NCI-H226 (cell line): Measurements from ENCODE around the gene PRMT9.

Experiments
- DNase-seq: peaks from one replicate; pipeline ENCODE4 v3.0.0-alpha.2; 2015

The PRMT9 gene

DNA sequence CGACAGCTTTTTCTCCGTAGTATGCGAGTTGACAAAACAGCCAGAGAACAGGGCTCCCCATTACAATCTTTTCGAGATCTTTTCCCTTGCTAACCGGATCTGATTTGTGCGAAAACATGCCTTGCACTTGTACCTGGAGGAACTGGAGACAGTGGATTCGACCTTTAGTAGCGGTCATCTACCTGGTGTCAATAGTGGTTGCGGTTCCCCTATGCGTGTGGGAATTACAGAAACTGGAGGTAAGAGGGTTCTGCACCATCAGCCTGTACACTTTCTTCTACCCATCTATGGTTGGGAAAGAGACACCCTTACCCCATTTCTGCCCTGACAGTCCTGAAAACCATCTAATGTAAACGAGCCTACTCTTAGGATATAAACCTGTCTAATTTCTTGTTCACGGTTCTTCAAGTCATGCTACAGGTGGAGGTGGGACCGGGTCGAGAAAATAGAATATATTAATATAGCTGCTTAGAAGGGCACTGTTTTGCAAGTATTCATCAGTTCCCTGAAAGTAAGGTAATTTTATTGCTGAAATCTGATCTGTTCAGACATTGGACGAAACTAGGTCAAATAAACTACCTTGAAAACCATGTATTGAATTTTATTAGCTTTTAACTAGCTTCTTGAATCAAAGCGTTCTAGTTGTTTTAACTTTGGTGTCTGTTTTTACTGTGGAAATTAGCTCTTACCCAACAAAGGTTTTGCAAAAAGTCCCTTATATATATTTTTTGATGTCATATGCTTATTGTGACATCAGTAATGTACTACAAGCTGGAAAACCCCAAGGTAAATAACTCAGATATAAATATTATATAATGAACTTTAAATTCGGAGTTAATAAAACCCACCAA is 65.9 kb downstream of the PRMT9 start:
- no peak for DNase-seq

DNA sequence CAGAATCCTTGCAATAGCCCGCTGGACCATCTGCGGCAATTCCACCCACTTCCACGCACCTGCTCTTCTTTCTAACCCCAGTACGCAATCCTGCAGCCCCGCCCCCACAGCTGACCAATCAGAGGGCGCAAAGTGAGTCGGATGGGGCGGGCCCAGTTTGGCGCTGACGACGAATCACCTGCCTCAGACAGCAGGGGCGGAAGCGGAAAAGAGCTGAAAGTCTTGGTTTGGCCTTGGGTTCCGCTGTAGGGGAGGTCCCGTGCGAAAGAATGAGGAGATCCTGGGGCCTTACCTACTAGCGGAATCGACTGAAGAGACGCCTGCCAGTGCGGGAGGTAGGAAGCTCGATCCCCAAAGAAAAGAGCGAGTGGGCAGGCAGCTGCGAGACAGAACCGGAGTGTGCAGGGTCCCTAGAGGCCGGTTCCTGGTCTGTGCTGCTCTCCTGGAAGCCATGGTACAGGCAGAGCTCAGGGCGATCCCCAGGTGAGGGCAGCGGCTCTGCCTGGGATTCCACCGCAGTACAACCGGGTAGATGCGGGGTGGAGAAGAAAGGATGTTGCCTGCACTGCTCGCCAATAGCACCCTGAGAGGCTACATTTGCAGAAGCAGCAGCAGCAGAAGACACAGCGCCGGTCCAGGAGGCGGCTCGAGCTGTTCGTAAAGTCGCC is 66.7 kb downstream of the PRMT9 start, which contains the start of gene TMEM184C:
Gene TMEM184C (plus strand): TSS at position 225 of the 668 bp plus-strand sequence. CDS start 560 bp downstream, outside the sequence.
- DNase-seq, result peak; percentile 92

DNA sequence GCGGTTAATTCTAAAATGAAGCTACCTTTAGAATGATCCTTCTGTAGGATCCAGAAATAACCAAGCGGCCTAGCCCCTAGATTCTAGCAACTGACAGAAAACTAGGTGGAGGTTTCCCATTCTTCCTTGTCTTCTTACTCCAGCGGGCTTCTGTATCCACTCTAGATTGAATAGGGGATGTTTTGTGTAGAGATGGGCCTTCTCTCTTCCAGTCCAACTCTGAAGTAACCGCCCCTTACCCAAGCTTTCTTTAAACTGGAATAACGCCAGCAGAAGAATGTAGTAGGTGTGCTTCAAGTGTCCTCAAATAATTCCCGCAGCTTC is 67.2 kb downstream of the PRMT9 start:
- DNase-seq, result no peak

DNA sequence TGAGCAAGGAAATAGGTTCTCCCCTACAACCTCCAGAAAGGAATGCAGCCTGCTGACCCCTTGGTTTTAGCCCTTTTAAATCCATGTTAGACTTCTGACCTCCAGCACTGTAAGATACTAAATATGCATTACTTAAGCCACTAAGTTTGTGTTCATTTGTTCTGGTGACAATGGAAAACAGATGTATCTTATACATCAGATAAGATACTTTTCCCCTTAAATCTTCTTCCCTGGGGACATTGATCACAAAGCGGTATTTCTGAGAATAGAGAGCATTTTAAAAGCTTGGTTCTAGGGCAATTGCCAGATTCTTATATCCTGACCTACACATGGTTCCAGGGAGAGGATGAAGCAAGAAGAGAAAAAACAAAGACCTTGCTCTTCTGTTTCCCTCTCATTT is 73.3 kb downstream of the PRMT9 start:
- no peak for DNase-seq

DNA sequence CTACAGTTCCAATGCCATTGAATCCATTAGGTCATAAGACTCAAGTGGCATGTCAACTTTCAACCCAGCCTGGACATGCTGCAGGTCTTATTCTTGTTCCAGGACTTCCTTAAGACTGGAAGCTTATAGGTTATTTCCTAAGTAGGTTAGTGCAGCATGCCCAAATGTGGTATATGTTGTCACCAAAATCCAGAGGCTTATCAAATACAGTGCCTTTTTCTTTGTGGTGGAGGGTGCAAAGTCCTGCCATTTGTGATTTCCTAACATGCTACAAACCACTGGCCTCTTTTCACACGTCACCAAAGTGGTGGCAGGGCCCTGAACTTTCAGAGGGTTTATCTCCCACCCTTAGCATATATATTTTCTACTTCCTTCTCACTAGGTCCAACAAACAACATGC is 76.5 kb downstream of the PRMT9 start:
- no peak for DNase-seq

DNA sequence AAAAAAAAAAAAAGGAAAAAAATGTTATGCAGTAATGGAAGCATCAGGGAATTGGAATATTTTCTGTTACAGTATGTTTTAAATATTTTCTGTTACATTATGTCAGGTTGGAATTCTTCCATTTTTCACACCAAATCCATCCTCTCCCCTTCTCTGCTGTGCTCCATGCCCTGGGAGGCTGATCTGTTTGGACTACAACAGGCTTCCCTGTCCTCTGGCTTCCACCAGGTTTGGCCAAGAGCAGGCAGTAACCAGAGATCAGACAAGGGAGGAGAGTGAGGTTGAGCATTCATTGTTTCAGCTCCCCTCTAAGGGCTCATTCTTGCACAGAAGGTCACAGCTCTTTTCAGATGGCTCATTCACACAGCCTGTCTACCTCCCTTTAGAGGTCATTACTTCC is 78.5 kb downstream of the PRMT9 start:
- DNase-seq, result no peak

DNA sequence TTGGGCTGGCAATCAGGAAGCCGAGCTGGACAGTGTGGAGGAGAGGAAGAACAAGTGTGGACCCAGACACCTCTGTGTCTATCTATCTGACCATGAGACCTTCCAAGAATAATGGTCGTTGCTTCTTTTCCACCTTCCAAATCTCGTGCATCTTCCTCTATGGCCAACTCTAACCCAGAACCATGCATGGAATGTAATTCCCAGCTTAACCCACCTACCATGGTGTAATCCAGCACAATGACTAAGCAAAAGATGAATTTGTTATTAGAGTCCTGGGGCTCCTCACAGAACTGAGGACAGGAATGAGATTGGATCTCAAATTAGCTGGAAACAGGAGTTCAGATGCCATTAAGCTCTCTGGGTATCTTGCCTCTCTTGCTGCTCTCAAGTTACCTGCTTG is 84.2 kb downstream of the PRMT9 start:
- DNase-seq, result peak; percentile 23

DNA sequence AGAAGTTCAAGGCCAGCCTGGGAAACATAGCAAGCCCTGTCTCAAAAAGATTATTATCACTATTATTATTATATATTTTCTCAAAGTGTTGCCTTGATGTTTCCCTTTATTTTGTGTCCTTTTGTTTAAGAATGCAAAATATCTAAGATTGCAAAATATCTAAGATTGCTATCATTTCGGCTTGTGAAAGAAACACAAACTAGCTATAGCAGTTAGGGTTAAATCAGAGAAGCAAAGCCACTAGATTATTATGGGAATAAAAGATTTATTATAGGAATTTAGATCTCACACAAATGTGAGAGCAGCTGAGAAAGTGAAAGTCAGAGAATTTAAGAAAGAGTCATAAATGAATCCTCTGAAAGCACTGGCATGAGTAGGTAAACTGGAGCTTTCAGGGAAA is 84.8 kb downstream of the PRMT9 start:
- DNase-seq, result no peak

DNA sequence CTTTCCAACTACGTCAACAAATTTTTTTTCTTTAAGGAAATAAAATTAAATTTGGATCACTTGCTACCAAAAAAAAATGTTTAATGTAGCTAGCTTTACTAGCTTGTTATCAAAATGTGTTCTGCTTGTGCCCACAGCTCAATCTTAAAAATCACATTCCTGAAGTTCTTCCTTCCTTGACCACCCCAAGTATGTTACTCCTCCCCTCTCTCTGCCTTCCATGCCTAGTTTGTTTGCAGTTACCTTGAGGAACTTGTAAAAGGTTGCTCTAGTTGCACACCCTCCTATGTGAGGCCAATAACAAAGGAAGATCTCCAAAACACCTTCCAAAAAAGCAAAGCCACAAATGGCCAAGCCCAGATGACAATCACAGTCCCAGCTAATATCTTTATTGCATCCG is 86.4 kb downstream of the PRMT9 start:
- peak; percentile 12 for DNase-seq

DNA sequence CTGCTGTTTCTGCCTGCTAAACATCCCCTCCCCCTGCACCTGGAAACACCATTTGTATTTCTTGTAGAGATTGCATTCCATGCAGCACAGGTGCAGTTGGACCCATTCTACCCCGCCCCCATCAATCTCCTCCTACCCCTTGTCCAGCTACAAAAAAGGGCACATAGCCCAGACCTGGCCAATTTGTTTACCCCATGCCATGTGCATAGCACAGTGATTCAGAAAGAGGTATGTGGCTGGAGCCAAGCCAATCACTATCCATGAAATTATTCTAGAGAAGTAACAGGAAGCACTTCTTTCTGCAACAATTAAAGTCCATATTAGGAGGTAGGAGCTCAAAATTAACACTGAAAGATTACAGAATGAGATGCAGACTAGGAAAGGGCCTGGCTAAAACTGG is 87.0 kb downstream of the PRMT9 start:
- DNase-seq, result peak; percentile 87

DNA sequence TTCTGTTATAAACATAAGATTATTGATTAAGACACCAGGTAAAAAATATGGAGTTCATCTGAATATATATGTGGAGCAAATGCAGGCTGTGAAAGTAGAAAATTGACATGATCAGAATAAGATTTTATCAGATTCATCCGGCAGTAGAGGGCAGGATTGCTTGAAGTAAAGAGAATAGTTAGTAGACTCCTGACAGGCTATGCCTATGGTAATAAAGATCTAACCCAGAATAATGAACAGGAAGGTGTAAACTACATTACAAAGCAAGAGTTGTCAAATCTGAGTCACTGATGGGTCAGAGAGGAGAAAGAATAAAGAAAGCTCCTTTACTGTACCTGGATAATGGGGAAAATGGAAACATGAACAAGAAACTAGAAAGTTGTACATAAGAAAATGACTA is 87.6 kb downstream of the PRMT9 start:
- no peak for DNase-seq

DNA sequence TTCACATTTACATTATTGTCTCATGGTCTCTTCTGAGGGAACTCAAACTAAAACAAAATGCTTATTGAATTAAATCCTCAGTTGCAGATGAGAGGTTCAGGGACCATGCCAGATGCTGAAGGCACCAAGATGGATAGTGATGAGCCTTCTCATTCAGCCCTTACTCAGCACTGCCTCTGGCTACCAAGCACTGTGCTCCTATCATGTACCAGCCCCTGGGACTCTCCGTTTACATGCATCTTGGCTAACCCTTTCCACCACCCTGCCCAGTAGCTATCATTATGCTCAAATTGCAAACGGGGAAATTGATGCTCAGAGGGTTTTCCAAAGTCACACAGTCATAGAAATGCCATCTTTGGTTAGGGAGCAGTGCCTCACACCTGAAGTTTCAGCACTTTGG is 89.4 kb downstream of the PRMT9 start:
- DNase-seq, result no peak

DNA sequence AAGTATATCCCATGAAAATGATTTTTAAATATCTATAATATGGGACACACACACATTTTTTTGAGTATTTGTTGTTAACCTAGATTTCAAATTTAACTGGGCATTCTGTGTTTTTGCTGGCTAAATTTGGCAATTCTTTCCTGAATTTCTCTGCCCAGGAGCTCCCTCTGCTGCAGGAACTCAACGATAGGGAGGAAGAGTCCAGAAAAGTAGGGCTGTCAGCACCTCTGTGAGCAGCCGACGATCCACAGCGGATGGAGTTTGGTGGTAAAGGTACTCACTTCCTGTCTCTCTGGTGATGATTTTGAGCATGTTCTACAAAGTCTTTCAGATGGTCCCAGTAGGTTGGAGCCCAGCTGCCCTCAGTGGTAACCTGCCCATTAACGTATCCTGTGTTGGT is 89.9 kb downstream of the PRMT9 start:
- no peak for DNase-seq

DNA sequence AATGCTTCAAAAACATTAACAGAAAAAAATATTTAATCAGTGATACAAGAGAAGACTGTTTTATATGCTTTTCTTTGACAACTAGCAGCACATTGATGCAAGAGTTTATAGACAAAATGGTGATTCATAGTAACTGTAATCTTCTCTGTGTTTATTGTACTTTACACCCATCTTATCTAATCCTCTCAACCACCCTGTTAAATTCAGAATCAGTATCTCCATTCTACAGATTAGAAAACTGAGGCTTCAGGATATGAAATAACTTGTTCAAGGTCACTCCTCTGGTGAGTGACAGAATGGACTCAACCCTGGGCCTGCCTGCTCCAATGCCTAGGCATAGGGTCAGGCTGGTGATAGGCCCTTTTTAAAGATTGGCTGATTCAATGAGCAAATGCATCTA is 92.9 kb downstream of the PRMT9 start:
- no peak for DNase-seq

DNA sequence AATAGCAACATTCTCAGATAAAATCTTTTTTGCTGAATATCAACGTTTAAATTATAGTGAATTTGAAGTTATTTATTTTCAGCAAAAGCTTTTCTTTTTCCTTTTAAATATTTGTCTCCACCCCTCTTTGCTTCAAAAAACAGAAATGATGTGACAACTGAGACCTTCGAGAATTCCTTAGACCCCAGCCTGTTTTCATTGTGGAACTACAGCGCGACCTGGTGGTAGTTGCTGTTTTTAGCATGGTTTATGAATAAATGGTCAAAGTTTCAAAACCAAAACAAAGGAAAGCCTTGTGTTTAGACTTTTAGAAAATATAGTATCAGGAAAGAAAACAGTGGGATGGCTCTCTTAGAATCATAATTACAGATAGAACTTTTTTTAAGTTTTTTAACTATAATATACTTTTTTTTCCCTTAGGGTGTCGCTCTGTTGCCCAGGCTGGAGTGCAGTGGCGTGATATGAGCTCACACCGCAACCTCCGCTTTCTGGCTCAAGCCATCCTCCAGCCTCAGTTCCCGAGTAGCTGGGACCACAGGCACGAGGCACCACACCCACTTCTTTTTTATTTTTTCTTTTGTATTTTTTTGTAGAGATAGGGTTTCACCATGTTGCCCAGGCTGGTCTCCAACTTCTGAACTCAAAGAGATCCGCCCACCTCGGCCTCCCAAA is 93.6 kb downstream of the PRMT9 start:
- DNase-seq, result no peak

DNA sequence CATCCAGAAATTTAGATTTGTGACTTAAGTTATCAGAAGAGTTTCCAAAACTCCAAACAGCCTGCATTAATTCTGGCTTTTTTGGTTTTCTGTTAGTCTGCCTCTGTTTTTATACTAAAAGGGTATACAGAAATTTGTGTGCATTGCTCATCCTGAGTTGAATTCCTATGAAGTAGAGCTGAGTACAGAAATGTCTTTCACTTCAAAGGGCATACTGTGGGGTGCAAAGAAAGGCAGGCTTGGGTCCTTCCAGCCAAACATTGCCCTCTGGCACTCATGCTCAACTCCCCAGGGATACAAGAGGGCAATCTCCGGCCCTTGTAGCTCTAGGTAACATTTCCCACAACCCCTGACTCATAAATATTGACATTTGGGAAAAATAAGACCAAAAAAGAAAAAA is 94.4 kb downstream of the PRMT9 start:
- DNase-seq, result no peak
